Activated T-helper 1 cell treated with anti-CD3 and anti-CD28 coated beads, Interleukin-12 subunit alpha, Interleukin-12 subunit beta, Interleukin-2, Interleukin-4 antibody, amounts not matched to agents 30 ng/mL and 10 ng/mL and 1 ng/mL, durations not matched to agents 14 hours and 24 hours and 36 hours (primary cell): ENCODE results near the gene PRSS50. TPM values are rescaled to one million over a fixed set of nuclear protein-coding genes. Genes with fewer than 3 reads are reported as not detected.

ENCODE experiments used
- DNase-seq: peaks from one replicate; pipeline ENCODE4 v3.0.0; 2021; ENCODE audit warnings: low spot score
- H3K27ac Mint-ChIP-seq: one replicate; pipeline ENCODE4 v1.8.0; 2021; ENCODE audit warnings: mild to moderate bottlenecking, mixed read lengths
- H3K27me3 Mint-ChIP-seq: one replicate; pipeline ENCODE4 v1.8.0; 2022; ENCODE audit warnings: mild to moderate bottlenecking, moderate library complexity, mixed read lengths; ENCODE audit not compliant: insufficient read depth
- H3K36me3 Mint-ChIP-seq: one replicate; pipeline ENCODE4 v1.8.0; 2021; ENCODE audit warnings: low read depth, mixed read lengths
- H3K4me1 Mint-ChIP-seq: one replicate; pipeline ENCODE4 v1.8.0; 2021; ENCODE audit warnings: low read depth, mixed read lengths
- H3K4me3 Mint-ChIP-seq: one replicate; pipeline ENCODE4 v1.8.0; 2021; ENCODE audit warnings: mild to moderate bottlenecking, moderate library complexity, mixed read lengths
- H3K9me3 Mint-ChIP-seq: one replicate; pipeline ENCODE4 v1.8.0; 2021; ENCODE audit warnings: mixed read lengths
- intact Hi-C: fragments of 100-400 bp; cut with micrococcal nuclease; formaldehyde crosslinking; loops from one replicate; pipeline ENCODE4 v1.15.1; 2024
- total RNA-seq: library from RNA; stranded (reverse); gene quantifications from 2 replicates; pipeline ENCODE4 v1.2.3, GENCODE V29; 2022

PRSS50 gene
- total RNA-seq, 1 donor from 2014 or later = not detected

GRCh38 chr3:46719044-46719565 lies 1.4 kb upstream of the PRSS50 start:
- no peak overlapping the region for H3K27ac Mint-ChIP-seq
- H3K4me1 Mint-ChIP-seq = no peaks in the 10 kb centered on the region
- no peak overlapping the region for H3K4me3 Mint-ChIP-seq
- DNase-seq = no peak
- H3K36me3 Mint-ChIP-seq = no peaks in the 10 kb centered on the region
- intact Hi-C loops = no loop called here
- peaks cover 4% of the 10 kb centered on the region for H3K27me3 Mint-ChIP-seq
- H3K9me3 Mint-ChIP-seq = peaks cover 4% of the 10 kb centered on the region

- no peak for DNase-seq
- intact Hi-C loops = no loop called here
- Mint-ChIP-seq H3K9me3 (peaks cover 4% of the 10 kb centered on the region), H3K27ac (no peak overlapping the region), H3K27me3 (peaks cover 4% of the 10 kb centered on the region), H3K36me3 (no peaks in the 10 kb centered on the region), H3K4me1 (no peaks in the 10 kb centered on the region), H3K4me3 (no peak overlapping the region)
These were observed 918 bp downstream of the PRSS50 start for GRCh38 chr3:46716461-46717441.

GRCh38 chr3:46715507-46716175 lies 2.0 kb downstream of the PRSS50 start:
- Mint-ChIP-seq H3K4me3 (no peak overlapping the region), H3K27ac (no peak overlapping the region), H3K27me3 (peaks cover 4% of the 10 kb centered on the region), H3K36me3 (no peaks in the 10 kb centered on the region), H3K9me3 (no peaks in the 10 kb centered on the region), H3K4me1 (no peaks in the 10 kb centered on the region)
- DNase-seq = no peak
- intact Hi-C loops = no loop called here

- no peaks in the 10 kb centered on the region for H3K4me1 Mint-ChIP-seq
- no peak for DNase-seq
- H3K4me3 Mint-ChIP-seq = no peak overlapping the region
- intact Hi-C loops = no loop called here
- H3K9me3 Mint-ChIP-seq = no peaks in the 10 kb centered on the region
- no peak overlapping the region for H3K27ac Mint-ChIP-seq
- peaks cover 2% of the 10 kb centered on the region for H3K27me3 Mint-ChIP-seq
- no peaks in the 10 kb centered on the region for H3K36me3 Mint-ChIP-seq
These were observed 2.8 kb downstream of the PRSS50 start for GRCh38 chr3:46714728-46715506.

- Mint-ChIP-seq H3K4me3 (no peak overlapping the region), H3K9me3 (no peaks in the 10 kb centered on the region), H3K4me1 (no peaks in the 10 kb centered on the region), H3K27ac (no peak overlapping the region), H3K36me3 (no peaks in the 10 kb centered on the region), H3K27me3 (no peaks in the 10 kb centered on the region)
- intact Hi-C loops = no loop called here
- DNase-seq = no peak
These were observed 3.6 kb downstream of the PRSS50 start for GRCh38 chr3:46713898-46714552.

- Mint-ChIP-seq H3K4me3 (no peak overlapping the region), H3K9me3 (no peaks in the 10 kb centered on the region), H3K4me1 (no peaks in the 10 kb centered on the region), H3K27me3 (no peaks in the 10 kb centered on the region), H3K27ac (no peak overlapping the region), H3K36me3 (no peaks in the 10 kb centered on the region)
- intact Hi-C loops = no loop called here
- DNase-seq = no peak
These were observed 4.4 kb downstream of the PRSS50 start for GRCh38 chr3:46713050-46713897.

- intact Hi-C loops = no loop called here
- Mint-ChIP-seq H3K27ac (no peak overlapping the region), H3K36me3 (no peaks in the 10 kb centered on the region), H3K9me3 (no peaks in the 10 kb centered on the region), H3K4me1 (no peaks in the 10 kb centered on the region), H3K4me3 (no peak overlapping the region), H3K27me3 (no peaks in the 10 kb centered on the region)
- no peak for DNase-seq
These were observed 5.2 kb downstream of the PRSS50 start for GRCh38 chr3:46712191-46713049.

- DNase-seq = no peak
- no peaks in the 10 kb centered on the region for H3K9me3 Mint-ChIP-seq
- H3K27ac Mint-ChIP-seq = no peak overlapping the region
- no peaks in the 10 kb centered on the region for H3K4me1 Mint-ChIP-seq
- intact Hi-C loops = no loop called here
- no peak overlapping the region for H3K4me3 Mint-ChIP-seq
- no peaks in the 10 kb centered on the region for H3K27me3 Mint-ChIP-seq
- H3K36me3 Mint-ChIP-seq = no peaks in the 10 kb centered on the region
These were observed 5.9 kb downstream of the PRSS50 start for GRCh38 chr3:46711760-46712159.

GRCh38 chr3:46711305-46711704 lies 6.4 kb downstream of the PRSS50 start:
- no peak for DNase-seq
- Mint-ChIP-seq H3K27me3 (no peaks in the 10 kb centered on the region), H3K4me1 (no peaks in the 10 kb centered on the region), H3K27ac (no peak overlapping the region), H3K36me3 (no peaks in the 10 kb centered on the region), H3K9me3 (no peaks in the 10 kb centered on the region), H3K4me3 (no peak overlapping the region)
- intact Hi-C loops = no loop called here

- Mint-ChIP-seq H3K27ac (no peak overlapping the region), H3K36me3 (no peaks in the 10 kb centered on the region), H3K4me1 (no peaks in the 10 kb centered on the region), H3K27me3 (no peaks in the 10 kb centered on the region), H3K4me3 (no peak overlapping the region), H3K9me3 (no peaks in the 10 kb centered on the region)
- DNase-seq = no peak
- intact Hi-C loops = no loop called here
These were observed 6.9 kb downstream of the PRSS50 start for GRCh38 chr3:46710671-46711295.

GRCh38 chr3:46710229-46710628 lies 7.4 kb downstream of the PRSS50 start:
- H3K9me3 Mint-ChIP-seq = no peaks in the 10 kb centered on the region
- intact Hi-C loops = no loop called here
- no peaks in the 10 kb centered on the region for H3K4me1 Mint-ChIP-seq

More at GRCh38 chr3:46710229-46710628, 7.4 kb downstream of the PRSS50 start:
- no peaks in the 10 kb centered on the region for H3K27me3 Mint-ChIP-seq
- H3K4me3 Mint-ChIP-seq = no peak overlapping the region
- H3K27ac Mint-ChIP-seq = no peak overlapping the region
- DNase-seq = no peak
- no peaks in the 10 kb centered on the region for H3K36me3 Mint-ChIP-seq
